GM12878 (cell line): Measurements from ENCODE around the gene CYSRT1.

Source experiments
- ASH2L ChIP-seq: fragments of 300-600, 200-600 bp; sonication (generic); IDR thresholded peaks from 2 replicates; pipeline ENCODE4 v1.6.1; 2017; ENCODE audit warnings: low read depth, mild to moderate bottlenecking, borderline replicate concordance
- CTCF ChIP-seq, 3 experiments: IDR thresholded peaks in 2 of 3; conservative IDR thresholded peaks in 1 of 3; 2 replicates each; pipeline ENCODE4 v1.5.1; 2011; ENCODE audit warnings: low read depth in 3 of 3, low read length in 3 of 3, mild to moderate bottlenecking in 3 of 3, control low read depth in 2 of 3, moderate library complexity in 2 of 3, inconsistent platforms in 1 of 3, mixed read lengths in 1 of 3; ENCODE audit not compliant: control insufficient read depth in 2 of 3, insufficient read depth in 1 of 3; ENCODE audit errors: extremely low read depth in 1 of 3
- EZH2 ChIP-seq: IDR thresholded peaks from 2 replicates; pipeline ENCODE4 v1.6.1; 2012; ENCODE audit warnings: low read depth, mild to moderate bottlenecking, control low read depth, inconsistent platforms, low read length, borderline replicate concordance; ENCODE audit not compliant: control insufficient read depth
- MTA2 ChIP-seq: fragments of 450-650 bp; IDR thresholded peaks from 2 replicates; pipeline ENCODE4 v1.6.1; 2016; ENCODE audit warnings: low read depth, mild to moderate bottlenecking, moderate library complexity
- NR2C2 ChIP-seq: IDR thresholded peaks from 2 replicates; pipeline ENCODE4 v1.6.1; 2011; ENCODE audit warnings: borderline replicate concordance, low read depth; ENCODE audit not compliant: control insufficient read depth, insufficient read length
- POLR2A ChIP-seq: IDR thresholded peaks from 2 replicates; pipeline ENCODE4 v1.6.1; 2011; ENCODE audit warnings: low read depth, mild to moderate bottlenecking, low read length
- RFX5 ChIP-seq: IDR thresholded peaks from 2 replicates; pipeline ENCODE4 v1.6.1; 2011; ENCODE audit warnings: low read depth, low read length, improper control_type of control experiment
- SRF ChIP-seq, 2 experiments: IDR thresholded peaks; 2 replicates each; pipeline ENCODE4 v1.6.1; 2011; ENCODE audit warnings: low read depth in 2 of 2, low read length in 2 of 2, mild to moderate bottlenecking in 1 of 2, moderate library complexity in 1 of 2
- STAT3 ChIP-seq: IDR thresholded peaks from 2 replicates; pipeline ENCODE4 v1.6.1; 2011; ENCODE audit warnings: low read depth, low read length, improper control_type of control experiment
- SUZ12 ChIP-seq: fragments of 200-600 bp; sonication (generic); IDR thresholded peaks from one replicate; pipeline ENCODE4 v1.6.1; 2018; ENCODE audit warnings: antibody characterized with exemption, mild to moderate bottlenecking; ENCODE audit not compliant: unreplicated experiment
- TARDBP ChIP-seq: IDR thresholded peaks from 2 replicates; pipeline ENCODE4 v1.6.1; 2016; ENCODE audit warnings: borderline replicate concordance
- TF ChIP-seq, protein P1 (sequence below): fragments of 450-650 bp; conservative IDR thresholded peaks from 2 replicates; pipeline ENCODE4 v1.6.1; 2017; ENCODE audit warnings: mild to moderate bottlenecking, moderate library complexity
- TF ChIP-seq, protein P2 (sequence below): IDR thresholded peaks from 2 replicates; pipeline ENCODE4 v1.6.1; 2012; ENCODE audit warnings: mild to moderate bottlenecking, low read depth, low read length

DNA sequence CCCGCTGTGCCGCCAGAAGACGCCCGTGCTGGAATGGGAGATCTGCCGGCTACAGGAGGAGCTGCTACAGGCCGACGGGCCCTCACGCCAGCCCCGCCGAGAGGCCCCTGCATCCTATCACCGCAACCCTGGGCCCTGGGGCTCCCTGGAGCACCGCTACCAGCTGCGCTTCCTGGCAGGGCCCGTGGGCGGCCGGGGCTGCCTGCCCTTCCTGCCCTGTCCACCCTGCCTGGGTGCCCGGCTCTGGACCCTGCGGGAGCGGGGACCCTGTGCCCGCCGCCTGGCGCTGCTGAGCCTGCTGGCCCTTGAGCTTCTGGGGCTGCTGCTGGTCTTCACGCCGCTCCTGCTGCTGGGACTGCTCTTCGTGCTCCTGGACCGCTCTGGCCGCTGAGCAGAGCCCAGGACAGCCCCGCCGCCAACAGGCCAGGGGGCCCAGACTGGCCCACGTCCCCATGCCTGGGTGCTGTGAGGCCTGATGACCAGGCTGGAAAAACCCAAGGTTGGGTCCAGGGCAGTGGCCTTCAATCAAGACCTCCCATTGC is 6.7 kb upstream of the CYSRT1 start:
- TF ChIP-seq, protein P1, sequence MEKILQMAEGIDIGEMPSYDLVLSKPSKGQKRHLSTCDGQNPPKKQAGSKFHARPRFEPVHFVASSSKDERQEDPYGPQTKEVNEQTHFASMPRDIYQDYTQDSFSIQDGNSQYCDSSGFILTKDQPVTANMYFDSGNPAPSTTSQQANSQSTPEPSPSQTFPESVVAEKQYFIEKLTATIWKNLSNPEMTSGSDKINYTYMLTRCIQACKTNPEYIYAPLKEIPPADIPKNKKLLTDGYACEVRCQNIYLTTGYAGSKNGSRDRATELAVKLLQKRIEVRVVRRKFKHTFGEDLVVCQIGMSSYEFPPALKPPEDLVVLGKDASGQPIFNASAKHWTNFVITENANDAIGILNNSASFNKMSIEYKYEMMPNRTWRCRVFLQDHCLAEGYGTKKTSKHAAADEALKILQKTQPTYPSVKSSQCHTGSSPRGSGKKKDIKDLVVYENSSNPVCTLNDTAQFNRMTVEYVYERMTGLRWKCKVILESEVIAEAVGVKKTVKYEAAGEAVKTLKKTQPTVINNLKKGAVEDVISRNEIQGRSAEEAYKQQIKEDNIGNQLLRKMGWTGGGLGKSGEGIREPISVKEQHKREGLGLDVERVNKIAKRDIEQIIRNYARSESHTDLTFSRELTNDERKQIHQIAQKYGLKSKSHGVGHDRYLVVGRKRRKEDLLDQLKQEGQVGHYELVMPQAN, result no peak
- TF ChIP-seq CTCF (IDR thresholded peaks at IDR 0.05 in 2 of 3, conservative IDR thresholded peaks at IDR 0.05 in 1 of 3; ENCODE audit: control insufficient read depth in 2 of 3, extremely low read depth in 1 of 3, insufficient read depth in 1 of 3, low read depth in 3 of 3, low read length in 3 of 3) (no peak), SRF (IDR thresholded peaks at IDR 0.05; ENCODE audit: low read depth in 2 of 2, low read length in 2 of 2) (no peak), RFX5 (no peak), STAT3 (no peak), TARDBP (no peak), NR2C2 (no peak), SUZ12 (no peak), POLR2A (no peak; the same call in 1 of the 2 replicates), MTA2 (no peak), ASH2L (no peak), EZH2 (no peak)
- TF ChIP-seq, protein P2, sequence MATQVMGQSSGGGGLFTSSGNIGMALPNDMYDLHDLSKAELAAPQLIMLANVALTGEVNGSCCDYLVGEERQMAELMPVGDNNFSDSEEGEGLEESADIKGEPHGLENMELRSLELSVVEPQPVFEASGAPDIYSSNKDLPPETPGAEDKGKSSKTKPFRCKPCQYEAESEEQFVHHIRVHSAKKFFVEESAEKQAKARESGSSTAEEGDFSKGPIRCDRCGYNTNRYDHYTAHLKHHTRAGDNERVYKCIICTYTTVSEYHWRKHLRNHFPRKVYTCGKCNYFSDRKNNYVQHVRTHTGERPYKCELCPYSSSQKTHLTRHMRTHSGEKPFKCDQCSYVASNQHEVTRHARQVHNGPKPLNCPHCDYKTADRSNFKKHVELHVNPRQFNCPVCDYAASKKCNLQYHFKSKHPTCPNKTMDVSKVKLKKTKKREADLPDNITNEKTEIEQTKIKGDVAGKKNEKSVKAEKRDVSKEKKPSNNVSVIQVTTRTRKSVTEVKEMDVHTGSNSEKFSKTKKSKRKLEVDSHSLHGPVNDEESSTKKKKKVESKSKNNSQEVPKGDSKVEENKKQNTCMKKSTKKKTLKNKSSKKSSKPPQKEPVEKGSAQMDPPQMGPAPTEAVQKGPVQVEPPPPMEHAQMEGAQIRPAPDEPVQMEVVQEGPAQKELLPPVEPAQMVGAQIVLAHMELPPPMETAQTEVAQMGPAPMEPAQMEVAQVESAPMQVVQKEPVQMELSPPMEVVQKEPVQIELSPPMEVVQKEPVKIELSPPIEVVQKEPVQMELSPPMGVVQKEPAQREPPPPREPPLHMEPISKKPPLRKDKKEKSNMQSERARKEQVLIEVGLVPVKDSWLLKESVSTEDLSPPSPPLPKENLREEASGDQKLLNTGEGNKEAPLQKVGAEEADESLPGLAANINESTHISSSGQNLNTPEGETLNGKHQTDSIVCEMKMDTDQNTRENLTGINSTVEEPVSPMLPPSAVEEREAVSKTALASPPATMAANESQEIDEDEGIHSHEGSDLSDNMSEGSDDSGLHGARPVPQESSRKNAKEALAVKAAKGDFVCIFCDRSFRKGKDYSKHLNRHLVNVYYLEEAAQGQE, result no peak
